Activated T-helper 1 cell treated with anti-CD3 and anti-CD28 coated beads, Interleukin-12 subunit alpha, Interleukin-12 subunit beta, Interleukin-2, Interleukin-4 antibody, amounts not matched to agents 30 ng/mL and 10 ng/mL and 1 ng/mL, durations not matched to agents 14 hours and 24 hours and 36 hours (primary cell): ENCODE data around the gene CYS1. TPM values are rescaled to one million over a fixed set of nuclear protein-coding genes. Genes with fewer than 3 reads are reported as not detected.

Experiments used
- DNase-seq: peaks from one replicate; pipeline ENCODE4 v3.0.0; 2021; ENCODE audit warnings: low spot score
- H3K27ac Mint-ChIP-seq: one replicate; pipeline ENCODE4 v1.8.0; 2021; ENCODE audit warnings: mild to moderate bottlenecking, mixed read lengths
- H3K27me3 Mint-ChIP-seq: one replicate; pipeline ENCODE4 v1.8.0; 2022; ENCODE audit warnings: mild to moderate bottlenecking, moderate library complexity, mixed read lengths; ENCODE audit not compliant: insufficient read depth
- H3K36me3 Mint-ChIP-seq: one replicate; pipeline ENCODE4 v1.8.0; 2021; ENCODE audit warnings: low read depth, mixed read lengths
- H3K4me1 Mint-ChIP-seq: one replicate; pipeline ENCODE4 v1.8.0; 2021; ENCODE audit warnings: low read depth, mixed read lengths
- H3K4me3 Mint-ChIP-seq: one replicate; pipeline ENCODE4 v1.8.0; 2021; ENCODE audit warnings: mild to moderate bottlenecking, moderate library complexity, mixed read lengths
- H3K9me3 Mint-ChIP-seq: one replicate; pipeline ENCODE4 v1.8.0; 2021; ENCODE audit warnings: mixed read lengths
- intact Hi-C: fragments of 100-400 bp; cut with micrococcal nuclease; formaldehyde crosslinking; loops from one replicate; pipeline ENCODE4 v1.15.1; 2024
- total RNA-seq: library from RNA; stranded (reverse); gene quantifications from 2 replicates; pipeline ENCODE4 v1.2.3, GENCODE V29; 2022

CYS1 gene
- total RNA-seq, 1 donor from 2014 or later, result 0.70 TPM

DNA sequence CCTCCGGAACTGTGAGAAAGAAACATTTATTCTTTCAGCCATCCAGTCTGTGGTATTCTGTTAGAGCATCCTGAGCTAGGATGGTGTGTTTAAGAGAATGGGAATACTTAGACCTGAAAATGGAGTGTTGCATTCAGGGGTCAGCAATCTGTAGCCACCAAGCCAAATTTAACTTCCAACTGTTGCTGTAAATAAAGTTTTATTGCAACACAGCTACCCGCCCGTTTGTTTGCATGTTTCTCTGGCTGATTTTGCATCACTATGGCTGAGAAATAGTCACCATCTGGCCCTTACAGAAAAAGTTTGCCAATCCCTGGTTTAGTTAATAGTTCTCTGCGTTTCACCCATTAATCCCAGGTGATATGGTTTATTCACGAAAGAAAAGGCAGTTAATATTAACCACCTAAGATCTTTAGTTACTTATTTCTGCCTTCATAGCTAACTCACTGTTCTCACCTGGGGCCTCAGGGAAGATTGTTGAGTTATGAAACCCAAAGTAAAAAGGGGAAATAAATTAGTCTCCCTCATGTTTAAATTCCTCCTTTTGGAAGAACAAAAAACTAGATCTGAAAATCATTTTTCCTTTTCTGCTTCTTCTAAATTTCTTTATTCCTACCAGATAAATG lies 9.5 kb upstream of the CYS1 start:
- intact Hi-C loops, result no loop called here
- DNase-seq, result no peak
- H3K27me3 Mint-ChIP-seq, result peaks cover 55% of the 10 kb centered on the region

DNA sequence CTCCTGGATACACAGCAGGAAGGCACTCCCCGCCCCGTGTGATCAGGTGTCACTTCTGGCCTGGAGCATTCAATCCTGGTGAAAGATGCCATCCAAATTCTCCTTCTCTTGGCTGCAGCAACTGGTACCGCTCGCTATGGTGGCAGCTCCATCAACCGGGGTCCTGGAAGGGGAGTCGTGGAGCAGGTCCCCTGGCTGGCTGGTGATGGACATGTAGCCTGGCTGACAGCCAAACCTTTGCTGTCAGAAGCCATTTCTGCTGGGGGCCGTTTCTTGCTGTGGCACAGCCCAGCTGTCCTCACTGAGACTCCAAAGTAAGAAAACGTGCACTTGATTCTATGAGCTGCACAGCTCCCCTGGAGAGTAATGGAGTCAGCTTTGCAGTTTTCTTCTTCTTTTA lies 7.1 kb upstream of the CYS1 start:
- peaks cover 64% of the 10 kb centered on the region for H3K27me3 Mint-ChIP-seq
- no peak overlapping the region for H3K27ac Mint-ChIP-seq
- no peak for DNase-seq
- peaks cover 27% of the 10 kb centered on the region for H3K4me1 Mint-ChIP-seq
- intact Hi-C loops, result no loop called here
- peaks cover 3% of the 10 kb centered on the region for H3K9me3 Mint-ChIP-seq
- H3K4me3 Mint-ChIP-seq, result no peak overlapping the region
- H3K36me3 Mint-ChIP-seq, result no peaks in the 10 kb centered on the region

More for the DNA sequence above, 9.5 kb upstream of the CYS1 start:
- Mint-ChIP-seq H3K4me3 (no peak overlapping the region), H3K27ac (no peak overlapping the region), H3K9me3 (peaks cover 3% of the 10 kb centered on the region), H3K36me3 (peaks cover 3% of the 10 kb centered on the region), H3K4me1 (peaks cover 5% of the 10 kb centered on the region)

DNA sequence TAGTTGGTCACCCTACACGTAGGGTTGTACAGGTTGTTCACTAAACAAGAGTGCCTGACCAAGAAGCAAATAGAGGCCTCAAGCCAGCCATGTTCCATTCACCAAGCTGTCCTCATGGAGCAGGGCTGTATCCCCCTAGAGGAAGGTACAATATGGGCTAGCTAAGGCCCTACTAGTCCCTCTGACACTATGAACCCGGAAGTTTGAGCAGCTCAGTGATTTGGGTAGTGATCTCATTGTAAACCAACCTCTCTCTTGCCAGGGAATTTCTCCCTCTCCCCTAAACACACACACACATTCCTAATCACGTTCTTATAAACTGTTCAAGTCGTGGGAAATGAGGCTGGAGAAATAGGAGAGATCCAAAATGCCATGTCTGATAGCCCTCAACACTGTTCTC lies 6.7 kb upstream of the CYS1 start:
- Mint-ChIP-seq H3K4me3 (no peak overlapping the region), H3K36me3 (no peaks in the 10 kb centered on the region), H3K9me3 (peaks cover under 1% of the 10 kb centered on the region), H3K4me1 (peaks cover 27% of the 10 kb centered on the region), H3K27me3 (peaks cover 63% of the 10 kb centered on the region), H3K27ac (no peak overlapping the region)
- intact Hi-C loops, result no loop called here
- DNase-seq, result no peak

DNA sequence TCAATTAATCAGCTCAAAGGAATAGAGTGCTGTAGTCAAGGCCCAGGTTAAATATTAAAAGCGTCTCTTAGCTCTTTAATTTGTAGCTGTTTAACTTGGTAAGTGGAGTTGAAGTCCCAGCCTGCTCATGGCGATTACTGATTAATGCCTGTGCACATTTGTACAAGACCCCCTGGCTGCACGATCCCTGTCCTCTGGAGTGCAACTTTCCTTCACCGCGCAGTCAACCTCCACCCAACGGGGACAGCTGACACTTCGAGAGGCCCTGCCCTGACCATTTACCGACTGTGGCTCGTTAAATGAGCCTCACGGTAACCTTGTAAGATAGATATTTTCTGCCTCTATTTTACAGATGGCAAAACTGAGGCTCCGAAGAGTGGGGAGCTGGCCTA lies 5.5 kb upstream of the CYS1 start:
- DNase-seq, result no peak
- Mint-ChIP-seq H3K4me1 (peaks cover 34% of the 10 kb centered on the region), H3K4me3 (no peak overlapping the region), H3K27me3 (peaks cover 63% of the 10 kb centered on the region), H3K36me3 (no peaks in the 10 kb centered on the region), H3K9me3 (no peaks in the 10 kb centered on the region), H3K27ac (no peak overlapping the region)
- intact Hi-C loops, result no loop called here

DNA sequence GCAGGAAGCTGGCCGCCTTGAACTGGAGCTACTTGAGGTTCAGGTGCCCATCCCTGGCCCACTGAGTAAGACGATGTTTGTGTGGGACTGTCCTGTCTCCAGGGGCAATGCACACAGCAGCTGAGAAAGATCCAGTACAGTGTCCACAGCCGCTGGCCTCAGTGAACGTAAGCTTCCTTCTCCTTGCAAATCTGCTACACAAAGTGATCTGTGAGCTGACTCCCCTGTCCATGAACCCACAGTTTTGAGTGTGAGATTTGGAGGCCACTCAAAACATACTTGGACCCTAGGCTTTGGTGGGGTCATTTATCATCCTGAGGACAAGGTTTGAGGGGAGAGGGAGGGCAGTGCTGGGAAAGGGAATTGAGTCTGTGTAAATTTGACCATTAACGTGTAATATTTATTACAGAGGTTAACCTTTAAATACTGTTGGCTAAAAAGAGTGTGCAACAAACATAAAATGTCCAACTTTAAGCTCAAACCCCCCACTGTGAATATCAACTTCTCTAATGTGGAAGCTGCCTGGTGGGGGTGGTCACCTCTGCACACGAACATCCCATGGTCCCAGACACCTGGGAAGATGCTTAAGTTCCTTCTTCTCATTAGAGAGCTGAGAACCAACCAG lies 4.9 kb upstream of the CYS1 start:
- no peak overlapping the region for H3K4me3 Mint-ChIP-seq
- H3K9me3 Mint-ChIP-seq, result no peaks in the 10 kb centered on the region
- peaks cover 34% of the 10 kb centered on the region for H3K4me1 Mint-ChIP-seq
- intact Hi-C loops, result no loop called here
- H3K36me3 Mint-ChIP-seq, result no peaks in the 10 kb centered on the region
- no peak for DNase-seq
- no peak overlapping the region for H3K27ac Mint-ChIP-seq
- H3K27me3 Mint-ChIP-seq, result peaks cover 58% of the 10 kb centered on the region

DNA sequence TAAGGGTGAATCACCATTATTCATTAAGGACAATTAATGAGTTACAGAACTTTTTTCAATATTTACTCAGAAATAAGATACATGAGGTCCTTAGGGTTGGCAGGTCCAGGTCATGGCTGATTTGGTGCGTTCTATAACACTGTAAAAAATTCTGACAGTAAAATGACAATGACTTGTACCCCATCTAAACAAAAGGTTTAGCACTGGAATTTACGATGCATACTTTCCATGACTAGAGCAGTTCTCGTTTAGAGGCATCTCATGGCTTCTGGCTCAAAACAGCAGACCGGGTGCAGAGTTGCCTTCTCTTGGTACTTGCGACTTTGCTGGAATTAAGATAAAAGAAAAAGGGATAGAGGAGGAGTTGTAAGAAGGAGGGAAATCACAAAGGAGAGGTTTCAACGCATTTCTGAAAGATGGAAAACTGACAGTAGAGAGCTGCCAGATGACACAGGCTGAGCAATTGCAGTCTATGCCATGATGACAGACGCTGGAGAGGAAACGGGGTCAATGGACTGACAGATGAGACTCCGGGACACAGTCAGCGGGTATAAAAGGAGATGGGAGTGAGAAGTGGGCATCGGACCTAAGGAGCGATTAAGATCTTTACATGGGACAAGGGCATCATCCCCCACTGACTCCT lies 4.1 kb upstream of the CYS1 start:
- no peak overlapping the region for H3K4me3 Mint-ChIP-seq
- H3K27me3 Mint-ChIP-seq, result peaks cover 50% of the 10 kb centered on the region
- DNase-seq, result no peak
- no peaks in the 10 kb centered on the region for H3K36me3 Mint-ChIP-seq
- H3K27ac Mint-ChIP-seq, result peak overlapping the region; percentile 71
- H3K9me3 Mint-ChIP-seq, result no peaks in the 10 kb centered on the region
- peaks cover 29% of the 10 kb centered on the region for H3K4me1 Mint-ChIP-seq
- intact Hi-C loops, result loop anchor here (1.0 kb wide), 1 partner anchor 8 kb away; no protein-coding TSS in a partner anchor

DNA sequence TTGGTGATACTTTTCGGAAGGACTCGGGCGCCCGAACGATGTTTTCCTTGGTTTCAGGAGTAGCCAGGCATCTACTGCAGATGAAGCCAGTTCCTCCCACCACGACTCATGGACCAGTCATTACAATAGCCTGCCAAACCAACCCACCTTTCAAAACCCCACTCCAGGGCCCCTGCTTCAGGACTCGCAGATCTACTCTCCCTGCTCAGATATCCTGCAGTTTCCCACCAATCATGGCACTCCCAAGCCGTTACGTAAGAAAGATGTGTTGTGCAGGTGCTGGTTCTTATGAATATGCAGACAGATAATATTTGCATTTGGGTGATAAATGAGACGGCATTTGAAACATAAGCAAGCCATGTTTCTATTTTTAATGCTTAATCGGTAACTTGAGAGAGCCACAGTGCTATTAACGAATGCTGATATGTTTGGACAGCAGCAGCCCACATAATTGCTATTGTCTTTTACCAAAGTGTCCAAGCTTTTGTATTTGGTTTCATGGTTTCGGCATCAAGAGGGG lies 3.5 kb upstream of the CYS1 start:
- intact Hi-C loops, result loop anchor here (1.0 kb wide), 1 partner anchor 9 kb away; no protein-coding TSS in a partner anchor
- no peak overlapping the region for H3K27ac Mint-ChIP-seq

DNA sequence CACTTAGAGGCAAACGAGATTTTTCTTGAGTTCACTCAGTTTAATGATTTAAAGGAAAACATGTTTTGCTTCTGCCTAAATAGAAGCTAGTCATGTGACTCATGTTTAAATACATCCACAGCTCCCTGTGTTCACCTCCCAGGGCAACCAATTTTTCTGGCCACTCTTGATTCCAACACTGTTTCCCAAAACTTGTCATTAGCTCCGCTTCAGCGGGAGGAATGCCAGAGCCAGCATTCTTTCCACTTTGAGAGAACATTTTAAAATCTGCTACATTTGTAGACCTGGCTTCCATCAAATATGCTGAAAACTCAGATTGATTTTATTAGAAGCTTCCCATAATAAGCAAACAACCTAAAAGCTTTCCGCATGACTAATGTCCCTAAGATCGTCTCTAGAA lies 2.8 kb upstream of the CYS1 start:
- Mint-ChIP-seq H3K27me3 (peaks cover 56% of the 10 kb centered on the region), H3K36me3 (peaks cover 1% of the 10 kb centered on the region), H3K27ac (no peak overlapping the region), H3K4me1 (peaks cover 40% of the 10 kb centered on the region), H3K9me3 (no peaks in the 10 kb centered on the region), H3K4me3 (no peak overlapping the region)
- no peak for DNase-seq
- intact Hi-C loops, result no loop called here

More for the DNA sequence above, 3.5 kb upstream of the CYS1 start:
- Mint-ChIP-seq H3K27me3 (peaks cover 52% of the 10 kb centered on the region), H3K4me3 (no peak overlapping the region), H3K4me1 (peaks cover 34% of the 10 kb centered on the region), H3K9me3 (no peaks in the 10 kb centered on the region), H3K36me3 (peaks cover 1% of the 10 kb centered on the region)
- no peak for DNase-seq

DNA sequence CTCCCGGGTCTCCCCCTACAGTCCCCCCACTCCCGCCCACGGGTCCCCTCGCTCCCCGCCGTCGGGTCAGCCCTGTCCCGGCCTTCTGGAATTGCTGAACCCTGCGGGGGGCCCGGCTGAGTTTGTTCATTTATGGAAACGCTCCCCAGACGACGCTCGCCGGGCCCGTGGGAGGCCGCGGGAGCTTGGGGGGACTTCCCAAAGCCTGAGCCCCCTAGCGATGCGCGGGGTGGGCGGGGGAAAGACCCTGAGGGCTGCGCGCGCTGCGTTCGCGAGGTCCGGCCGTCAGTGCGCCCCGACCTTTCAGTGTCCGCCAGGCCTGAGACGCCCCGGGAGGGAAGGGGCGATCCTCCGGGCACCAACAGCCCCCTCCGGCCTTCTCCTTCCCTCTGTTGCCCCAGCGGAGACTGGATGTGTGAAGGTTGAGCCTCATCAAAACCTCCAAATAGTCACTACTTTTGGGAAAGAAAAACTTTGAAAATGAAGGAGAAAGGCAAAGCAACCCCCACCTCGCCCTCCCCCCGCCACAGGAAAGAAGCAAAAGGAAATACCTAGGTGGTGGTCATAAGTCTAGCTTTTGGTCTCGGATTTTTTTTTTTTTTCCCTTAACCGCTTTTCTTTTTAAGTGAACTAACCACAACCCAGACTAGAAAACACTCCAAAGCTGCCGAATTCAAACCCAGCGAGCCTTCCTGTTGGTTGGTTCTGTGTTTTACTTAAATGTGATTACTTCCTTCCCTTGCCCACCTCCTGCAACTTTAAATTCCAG lies 509 bp upstream of the CYS1 start:
- intact Hi-C loops, result loop anchor here (1.0 kb wide), 2 partner anchors 8 to 40 kb away; no protein-coding TSS in a partner anchor
- peak overlapping the region; percentile 54 for H3K27ac Mint-ChIP-seq

DNA sequence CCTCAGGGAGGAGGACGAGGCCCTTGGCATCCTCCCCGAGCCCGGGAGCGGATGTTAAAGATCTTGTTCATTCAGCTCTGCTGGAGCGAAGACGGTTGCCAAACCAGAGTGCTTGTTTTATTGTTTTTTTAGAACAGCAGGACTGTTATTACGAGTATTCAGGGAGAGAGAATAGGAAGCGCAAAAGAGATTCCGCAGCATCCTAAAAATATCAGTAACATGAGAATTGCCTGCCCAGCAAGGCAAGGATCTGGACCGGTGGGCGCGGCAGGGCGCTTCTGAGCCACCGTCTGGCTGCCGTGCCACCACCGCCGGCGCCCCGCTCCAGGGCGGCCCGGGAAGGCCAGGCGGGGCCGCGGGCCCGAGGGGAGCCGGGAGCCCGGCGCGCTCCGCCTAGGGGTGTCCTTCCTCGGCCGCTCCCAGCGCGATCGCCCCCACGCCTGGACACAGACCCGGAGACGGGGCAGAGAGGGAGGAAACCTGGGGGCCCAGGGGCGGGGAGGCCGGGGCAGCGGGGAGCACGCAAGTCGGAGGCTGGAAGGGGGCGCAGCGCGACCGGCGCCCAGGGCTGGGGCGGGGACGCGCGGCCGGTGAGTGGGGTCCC lies 843 bp downstream of the CYS1 start:
- Mint-ChIP-seq H3K4me3 (peak overlapping the region; percentile 81), H3K9me3 (no peaks in the 10 kb centered on the region), H3K36me3 (peaks cover 1% of the 10 kb centered on the region), H3K27me3 (peaks cover 66% of the 10 kb centered on the region), H3K27ac (peak overlapping the region; percentile 66), H3K4me1 (peaks cover 47% of the 10 kb centered on the region)
- intact Hi-C loops, result loop anchor here (2.0 to 5.0 kb wide), 2 partner anchors 223 to 589 kb away; partner anchors contain the start of gene HPCAL1
- no peak for DNase-seq

More for the DNA sequence above, 509 bp upstream of the CYS1 start:
- no peaks in the 10 kb centered on the region for H3K9me3 Mint-ChIP-seq
- peaks cover 50% of the 10 kb centered on the region for H3K4me1 Mint-ChIP-seq
- peaks cover 63% of the 10 kb centered on the region for H3K27me3 Mint-ChIP-seq
- no peak for DNase-seq
- peak overlapping the region; percentile 71 for H3K4me3 Mint-ChIP-seq
- H3K36me3 Mint-ChIP-seq, result peaks cover 1% of the 10 kb centered on the region

DNA sequence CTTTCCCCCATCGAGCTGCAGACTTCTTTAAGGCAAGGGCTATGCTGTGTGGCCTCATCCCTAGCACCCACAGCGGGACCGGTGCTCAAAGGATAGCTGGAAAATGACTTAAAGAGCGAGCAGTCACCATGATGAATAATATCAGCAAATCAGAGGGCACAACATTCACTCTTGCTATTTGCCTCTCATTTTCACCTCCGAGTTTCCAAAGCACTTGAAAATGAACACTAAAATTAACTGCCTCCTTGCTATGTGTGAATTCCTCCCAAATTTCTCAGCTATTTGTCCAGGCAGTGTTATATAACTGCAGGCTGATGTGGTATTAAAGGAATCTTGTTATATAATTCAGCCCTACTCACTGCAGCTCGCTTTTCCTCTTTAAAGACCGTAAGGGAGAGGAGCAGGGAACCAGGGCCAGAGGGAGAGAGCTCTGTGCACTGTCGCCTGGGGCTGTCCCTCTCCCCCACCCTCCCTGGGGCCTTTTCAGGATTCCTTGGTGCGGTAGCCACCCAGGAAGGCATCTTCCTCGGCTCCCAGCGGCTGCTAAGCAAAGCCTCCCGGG lies 1.4 kb downstream of the CYS1 start:
- H3K4me3 Mint-ChIP-seq, result peak overlapping the region; percentile 81
- intact Hi-C loops, result loop anchor here (2.0 to 5.0 kb wide), 2 partner anchors 224 to 590 kb away; partner anchors contain the start of gene HPCAL1
- no peaks in the 10 kb centered on the region for H3K9me3 Mint-ChIP-seq
- no peak for DNase-seq
- H3K27ac Mint-ChIP-seq, result peak overlapping the region; percentile 66
- H3K36me3 Mint-ChIP-seq, result peaks cover 1% of the 10 kb centered on the region
- peaks cover 41% of the 10 kb centered on the region for H3K4me1 Mint-ChIP-seq
- H3K27me3 Mint-ChIP-seq, result peaks cover 69% of the 10 kb centered on the region

DNA sequence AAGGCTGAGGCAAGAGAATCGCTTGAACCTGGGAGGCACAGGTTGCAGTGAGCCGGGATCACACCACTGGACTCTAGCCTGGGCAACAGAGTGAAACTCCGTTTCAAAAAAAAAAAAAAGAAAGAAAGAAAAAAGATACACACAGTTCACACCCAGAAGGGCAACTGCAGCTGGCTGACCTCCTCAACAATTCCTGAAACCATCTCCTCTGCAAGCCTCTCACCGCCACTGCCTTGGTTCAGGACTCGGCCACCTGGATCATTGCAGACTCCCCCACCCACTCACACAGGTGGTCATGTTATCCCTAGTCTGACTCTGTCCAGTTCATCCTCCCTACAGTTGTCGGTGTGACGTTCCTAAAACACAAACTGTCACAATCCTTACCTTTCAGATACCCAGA lies 2.2 kb downstream of the CYS1 start:
- DNase-seq, result no peak
- Mint-ChIP-seq H3K4me1 (peaks cover 33% of the 10 kb centered on the region), H3K27me3 (peaks cover 68% of the 10 kb centered on the region), H3K9me3 (no peaks in the 10 kb centered on the region), H3K36me3 (peaks cover 1% of the 10 kb centered on the region), H3K4me3 (no peak overlapping the region), H3K27ac (no peak overlapping the region)
- intact Hi-C loops, result loop anchor here (2.0 to 5.0 kb wide), 2 partner anchors 224 to 591 kb away; partner anchors contain the start of gene HPCAL1
